ENCODE measurements around the gene KRT31.
A peak's percentile ranks its signal among the peaks of the same experiment; 100 is the strongest.
"Not testable (repeated sequence)": the region's sequence is repeated elsewhere in the genome, so short reads cannot be mapped to it uniquely, and the experiment has no call there.

Gene KRT31

DNA sequence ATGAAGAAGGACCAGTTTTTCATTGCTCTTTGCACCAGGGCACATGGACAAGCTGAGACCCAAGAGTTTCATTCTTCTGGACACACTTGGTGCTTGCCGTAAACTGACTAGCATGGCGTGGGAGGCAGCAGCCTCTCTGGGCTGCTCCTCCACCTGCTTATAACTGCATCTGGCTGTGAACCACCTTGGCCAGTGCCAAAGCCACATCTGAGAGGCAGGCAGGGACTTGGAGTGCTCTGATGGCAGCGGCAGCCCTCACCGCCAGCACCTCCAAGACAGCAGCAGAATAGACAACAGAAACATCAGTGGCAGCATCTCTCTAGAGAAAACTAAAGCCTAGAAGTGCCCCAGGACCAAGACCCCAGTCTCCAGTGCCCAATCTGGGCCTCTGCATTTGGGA is 22.3 kb upstream of the KRT31 start:
- no peak overlapping the region for H3K4me3 ChIP-seq (ENCODE audit: low read length)
- DNase-seq (ENCODE audit: low read depth, low spot score) = peak; percentile 12

DNA sequence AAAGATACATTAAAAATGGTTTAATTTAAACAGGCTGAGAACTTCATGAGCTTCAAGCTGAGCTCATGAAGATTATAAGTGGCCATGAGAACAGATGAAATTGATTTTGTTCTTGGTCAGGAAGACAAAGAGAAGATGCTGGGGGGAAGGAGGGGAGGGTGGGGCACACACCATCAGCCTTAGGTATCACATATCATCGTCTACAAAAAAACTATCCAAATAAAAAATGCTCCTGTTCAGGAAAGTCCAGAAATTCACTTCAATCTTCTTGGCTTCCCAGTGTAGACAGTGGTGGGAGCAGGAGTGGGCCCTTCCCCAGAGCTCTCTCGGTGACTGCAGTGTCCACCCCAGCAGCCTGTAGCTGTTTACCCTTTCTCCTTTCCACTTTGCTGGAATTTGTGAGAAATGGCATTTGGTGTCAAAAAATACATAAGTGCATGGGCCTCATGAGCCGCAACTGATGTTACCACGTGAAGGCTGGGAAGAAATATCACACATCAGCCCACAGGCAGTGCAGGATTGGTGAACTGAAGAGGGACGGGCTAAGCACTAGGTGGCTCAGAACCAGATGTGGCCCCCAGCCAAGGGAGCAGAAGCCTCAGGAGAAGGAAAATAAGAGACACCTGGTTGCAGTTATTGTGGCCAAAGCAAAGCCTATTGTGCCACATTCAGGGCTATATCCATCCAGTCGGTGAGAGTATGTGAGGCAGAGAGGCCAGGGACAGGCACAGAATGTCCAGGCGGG is 20.9 kb upstream of the KRT31 start:
- no peak for DNase-seq (ENCODE audit: low read depth, low spot score)
- no peak overlapping the region for H3K4me3 ChIP-seq (ENCODE audit: low read length)

DNA sequence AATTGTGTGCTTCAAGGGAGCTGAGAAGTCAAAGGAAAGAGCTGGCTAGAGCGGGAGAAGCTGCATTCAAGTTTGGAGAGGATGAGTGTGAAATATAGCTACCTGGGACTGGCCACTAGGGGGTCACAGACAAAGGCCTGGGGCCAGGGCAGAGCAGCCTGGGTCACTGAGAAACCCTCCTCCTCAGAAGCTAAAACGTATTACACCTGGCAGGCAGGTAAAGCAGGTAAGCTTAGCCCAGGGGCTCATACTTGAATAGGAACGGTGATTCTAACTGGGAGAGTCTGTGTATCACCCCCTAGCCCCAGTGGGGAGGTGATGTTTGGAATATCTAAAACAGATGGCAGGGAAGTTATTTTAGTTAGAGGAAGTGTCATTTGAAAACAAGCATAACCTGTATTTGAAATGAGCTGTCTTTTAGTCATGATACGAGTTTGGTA is 20.2 kb upstream of the KRT31 start:
- no peak overlapping the region for H3K4me3 ChIP-seq (ENCODE audit: low read length)
- DNase-seq (ENCODE audit: low read depth, low spot score) = no peak

DNA sequence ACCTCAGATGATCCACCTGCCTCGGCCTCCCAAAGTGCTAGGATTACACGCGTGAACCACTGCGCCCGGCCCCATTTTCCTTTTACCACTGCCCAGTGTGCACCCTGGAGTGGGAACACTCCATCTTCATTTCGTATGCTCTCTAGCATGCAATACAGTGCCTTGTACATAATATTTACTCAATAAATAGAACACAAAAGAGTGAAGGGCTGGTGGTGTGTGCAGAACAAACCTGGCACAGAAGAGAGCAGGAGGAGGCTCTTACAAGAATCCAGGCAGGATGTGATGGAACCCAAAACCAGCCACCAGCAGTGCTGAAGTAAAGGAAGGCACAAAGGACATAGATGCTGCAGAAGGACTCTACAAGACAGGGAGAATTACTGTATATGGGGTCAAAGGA is 19.7 kb upstream of the KRT31 start:
- no peak overlapping the region for H3K4me3 ChIP-seq (ENCODE audit: low read length)

DNA sequence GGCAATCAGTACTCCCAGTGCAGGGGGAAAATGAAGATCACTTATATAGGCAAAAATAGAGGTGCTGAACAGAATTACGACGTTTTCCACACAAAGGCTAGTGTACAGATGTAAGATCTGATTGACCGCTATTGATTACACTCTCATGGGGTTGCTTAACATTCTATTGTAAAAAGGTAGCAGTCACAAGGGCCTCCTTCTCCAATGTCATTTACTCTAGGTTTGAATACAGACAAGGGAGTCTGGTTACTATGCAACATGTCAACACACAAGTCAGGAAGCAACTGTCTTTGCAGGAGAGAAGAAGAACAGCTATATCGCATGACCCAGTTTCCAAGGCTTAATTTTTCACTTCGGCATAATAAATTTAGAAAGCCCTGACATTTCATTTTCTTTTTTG is 19.1 kb upstream of the KRT31 start:
- no peak overlapping the region for H3K4me3 ChIP-seq (ENCODE audit: low read length)
- no peak for DNase-seq (ENCODE audit: low read depth, low spot score)

More for the DNA sequence above, 19.7 kb upstream of the KRT31 start:
- DNase-seq (ENCODE audit: low read depth, low spot score) = no peak

DNA sequence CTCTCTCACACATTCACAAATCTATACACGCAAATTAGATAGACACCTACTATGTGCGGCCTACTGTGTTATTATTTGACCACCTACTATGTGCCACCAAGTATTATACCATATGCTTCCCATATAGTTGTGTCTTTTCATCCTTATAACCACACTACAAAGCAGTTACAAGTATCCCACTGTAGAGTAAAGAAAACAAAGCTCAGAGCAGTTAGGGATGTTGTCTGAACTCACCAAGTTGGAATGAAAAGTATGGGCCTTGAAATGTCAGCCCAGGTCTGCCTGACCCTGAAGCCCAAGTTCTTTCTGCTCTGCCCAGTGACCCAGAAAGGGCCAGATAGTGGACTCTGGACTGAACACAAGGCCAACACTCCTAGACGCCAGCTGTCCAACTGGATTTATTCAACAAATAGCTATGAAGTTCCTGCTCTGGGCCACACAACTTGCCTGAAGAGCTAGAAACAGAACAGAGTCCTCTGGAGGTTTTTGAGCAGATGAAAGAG is 18.5 kb upstream of the KRT31 start:
- no peak for DNase-seq (ENCODE audit: low read depth, low spot score)
- no peak overlapping the region for H3K4me3 ChIP-seq (ENCODE audit: low read length)

DNA sequence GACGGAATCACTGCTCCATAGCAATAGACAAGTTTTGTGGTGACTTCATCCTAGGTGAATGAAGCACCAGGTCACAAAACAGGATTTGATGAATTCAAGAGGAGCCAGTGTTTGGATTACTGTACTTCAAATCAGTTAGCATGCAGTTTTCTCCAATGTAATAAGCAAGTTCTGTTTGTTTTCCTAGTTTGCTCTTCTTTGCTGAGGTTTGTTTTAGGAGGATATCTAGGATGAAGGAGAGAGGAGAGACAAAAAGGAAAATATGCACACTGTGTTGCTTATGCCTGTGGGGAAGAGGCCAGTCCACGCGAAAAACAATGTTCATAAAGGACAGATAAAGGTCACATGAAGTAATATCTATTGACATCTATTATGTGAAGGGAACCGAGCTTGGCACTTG is 18.0 kb upstream of the KRT31 start:
- no peak for DNase-seq (ENCODE audit: low read depth, low spot score)
- no peak overlapping the region for H3K4me3 ChIP-seq (ENCODE audit: low read length)

DNA sequence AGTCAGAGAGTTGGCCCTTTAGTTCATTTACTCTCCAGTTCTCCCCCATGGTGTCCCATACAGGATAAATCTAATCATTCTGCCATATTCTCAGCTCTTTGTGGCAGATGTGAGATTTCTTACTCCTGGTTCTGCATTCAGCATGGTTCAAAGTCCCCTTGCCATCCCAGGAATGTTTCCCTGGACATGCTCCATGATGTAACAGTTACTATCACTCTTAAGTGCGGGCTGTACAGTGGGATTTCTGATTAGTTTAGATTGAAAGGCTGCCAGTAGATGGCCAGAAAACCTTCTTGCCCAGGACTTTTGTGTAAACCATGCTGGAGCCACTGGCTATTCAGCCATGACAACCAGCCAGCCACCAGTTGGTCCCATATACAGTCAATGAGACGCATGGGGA is 16.6 kb upstream of the KRT31 start:
- H3K4me3 ChIP-seq (ENCODE audit: low read length) = no peak overlapping the region
- no peak for DNase-seq (ENCODE audit: low read depth, low spot score)

DNA sequence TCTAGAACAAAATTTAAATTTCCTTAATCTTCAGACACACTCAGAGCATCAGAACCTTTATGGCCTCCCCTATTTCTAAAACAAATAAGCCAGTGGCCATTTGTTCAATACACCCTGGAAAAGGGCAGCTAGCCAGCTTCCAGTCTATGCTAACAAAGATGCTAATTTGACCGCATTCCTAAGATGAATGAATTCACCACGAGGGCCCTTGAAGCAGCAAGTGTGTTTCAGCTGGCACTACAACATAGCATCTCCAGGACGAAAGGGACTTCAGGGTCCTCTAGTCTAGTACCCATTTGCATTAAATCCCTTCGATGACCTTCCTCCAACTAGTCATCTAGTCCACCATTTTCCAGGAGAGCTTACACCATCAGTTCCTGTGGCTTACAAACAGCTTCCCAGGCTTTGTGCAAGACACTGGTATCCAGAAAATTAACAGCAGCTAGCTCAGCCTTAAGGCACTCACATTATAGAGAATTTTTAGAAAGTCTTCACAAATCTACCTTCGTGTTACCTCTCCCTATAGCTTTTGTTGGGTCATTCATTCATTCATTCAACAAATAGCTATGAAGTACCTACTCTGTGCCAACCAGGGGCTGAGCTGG is 16.0 kb upstream of the KRT31 start:
- no peak for DNase-seq (ENCODE audit: low read depth, low spot score)
- H3K4me3 ChIP-seq (ENCODE audit: low read length) = no peak overlapping the region

DNA sequence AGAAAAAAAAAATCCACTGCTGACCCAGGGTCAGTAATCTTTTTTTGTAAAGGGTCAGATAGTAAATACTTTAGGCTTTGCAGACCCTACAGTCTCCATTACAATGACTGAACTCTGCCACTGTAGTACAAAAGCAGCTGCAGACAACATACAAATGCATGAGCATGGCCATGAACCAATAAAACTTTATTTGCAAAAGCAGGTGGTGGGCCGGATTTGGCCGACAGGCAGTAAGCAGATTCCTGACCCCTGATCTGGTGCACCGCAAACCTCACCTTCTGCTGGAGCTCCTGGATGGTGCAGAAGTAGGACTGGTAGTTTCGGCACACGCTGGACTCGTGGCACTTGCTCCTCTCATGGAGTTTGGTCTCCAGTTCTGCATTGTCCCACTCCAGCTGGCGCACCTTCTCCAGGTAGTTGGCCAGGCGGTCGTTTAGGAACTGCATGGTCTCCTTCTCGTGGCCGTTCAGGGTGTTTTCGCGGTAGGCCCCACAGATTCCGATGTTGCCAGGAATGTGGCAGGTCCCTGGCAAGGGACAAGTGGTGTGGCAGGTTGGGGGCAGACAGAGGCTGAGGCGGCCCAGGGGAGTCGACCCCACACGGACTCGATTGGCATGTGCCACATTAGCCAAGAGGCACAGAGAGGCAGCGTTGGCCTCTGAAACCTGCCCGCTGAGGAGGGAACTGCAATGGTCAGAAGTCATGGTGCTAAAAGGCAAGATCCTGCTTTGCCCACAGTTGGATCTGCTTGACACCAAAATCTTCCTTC is 13.8 kb upstream of the KRT31 start:
- H3K4me3 ChIP-seq (ENCODE audit: low read length) = no peak overlapping the region
- DNase-seq (ENCODE audit: low read depth, low spot score) = no peak

DNA sequence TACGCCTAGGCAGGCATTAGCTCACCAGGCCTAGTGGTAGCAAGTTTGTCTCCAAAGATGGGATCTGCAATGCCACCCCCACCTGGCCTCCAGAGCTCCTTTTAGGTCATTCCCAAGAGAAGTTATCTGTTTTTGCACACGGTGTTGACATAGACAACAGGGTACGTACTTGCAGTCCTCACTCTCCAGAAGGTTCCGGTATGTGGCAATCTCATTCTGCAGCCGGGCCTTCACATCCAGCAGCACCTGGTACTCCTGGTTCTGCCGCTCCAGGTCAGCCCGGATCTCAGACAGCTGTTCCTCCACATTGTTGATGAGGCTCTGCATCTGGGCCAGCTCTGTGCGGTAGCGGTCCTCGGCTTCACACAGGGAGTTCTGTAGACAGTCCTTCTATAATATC is 9.8 kb upstream of the KRT31 start:
- no peak for DNase-seq (ENCODE audit: low read depth, low spot score)

DNA sequence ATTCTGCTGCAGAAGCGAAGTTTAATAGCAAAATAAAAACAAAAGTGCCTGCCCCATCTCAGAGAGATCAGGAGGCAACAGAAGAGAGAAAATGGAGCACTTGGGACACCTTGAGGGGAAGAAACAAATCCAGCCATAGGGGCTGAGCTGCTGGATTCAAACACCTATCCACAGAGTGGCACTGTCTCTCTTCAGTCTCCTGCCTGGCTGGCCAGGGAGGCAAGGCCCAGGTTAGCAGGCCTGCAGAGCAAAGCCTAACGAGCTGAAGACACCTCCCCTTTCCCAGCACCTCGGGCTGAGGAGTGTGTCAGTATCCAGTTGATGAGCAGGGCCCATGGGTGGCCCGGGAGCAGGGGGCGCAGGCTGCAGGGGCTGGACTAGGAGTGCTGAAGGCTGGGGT is 8.8 kb upstream of the KRT31 start:
- DNase-seq (ENCODE audit: low read depth, low spot score) = no peak
- H3K4me3 ChIP-seq (ENCODE audit: low read length) = no peak overlapping the region

More for the DNA sequence above, 9.8 kb upstream of the KRT31 start:
- no peak overlapping the region for H3K4me3 ChIP-seq (ENCODE audit: low read length)

DNA sequence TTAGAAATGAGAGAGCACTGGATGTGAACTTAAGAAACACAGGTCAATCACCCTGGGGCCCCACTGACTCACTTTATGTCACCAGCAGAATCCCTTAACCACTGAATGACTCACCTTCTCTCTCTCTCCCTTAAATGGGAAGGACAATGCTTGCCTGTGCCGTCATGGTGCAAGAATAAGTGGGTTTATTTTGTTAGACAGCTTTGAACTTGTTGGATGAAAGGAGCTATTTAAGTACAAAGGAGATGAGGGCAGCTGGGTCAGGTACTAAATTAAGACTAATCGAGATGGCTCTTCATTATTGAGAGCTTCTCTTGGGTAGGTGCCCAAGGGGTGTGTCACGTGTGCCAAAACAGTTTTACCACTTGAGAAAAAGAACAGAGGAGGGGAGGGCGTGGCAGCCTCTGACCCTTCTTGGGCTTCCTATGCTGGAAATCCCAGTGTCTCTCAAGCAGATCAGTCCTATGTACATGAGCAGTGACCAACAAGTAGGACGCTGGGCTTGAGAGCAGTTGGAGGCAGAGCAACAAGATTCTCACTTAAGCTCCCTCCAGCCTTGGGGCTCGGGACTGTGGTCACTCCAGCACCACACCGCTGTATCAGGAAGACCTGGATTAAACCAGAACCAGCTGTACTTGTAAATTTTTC is 6.7 kb upstream of the KRT31 start:
- DNase-seq (ENCODE audit: low read depth, low spot score) = no peak
- H3K4me3 ChIP-seq (ENCODE audit: low read length) = no peak overlapping the region

DNA sequence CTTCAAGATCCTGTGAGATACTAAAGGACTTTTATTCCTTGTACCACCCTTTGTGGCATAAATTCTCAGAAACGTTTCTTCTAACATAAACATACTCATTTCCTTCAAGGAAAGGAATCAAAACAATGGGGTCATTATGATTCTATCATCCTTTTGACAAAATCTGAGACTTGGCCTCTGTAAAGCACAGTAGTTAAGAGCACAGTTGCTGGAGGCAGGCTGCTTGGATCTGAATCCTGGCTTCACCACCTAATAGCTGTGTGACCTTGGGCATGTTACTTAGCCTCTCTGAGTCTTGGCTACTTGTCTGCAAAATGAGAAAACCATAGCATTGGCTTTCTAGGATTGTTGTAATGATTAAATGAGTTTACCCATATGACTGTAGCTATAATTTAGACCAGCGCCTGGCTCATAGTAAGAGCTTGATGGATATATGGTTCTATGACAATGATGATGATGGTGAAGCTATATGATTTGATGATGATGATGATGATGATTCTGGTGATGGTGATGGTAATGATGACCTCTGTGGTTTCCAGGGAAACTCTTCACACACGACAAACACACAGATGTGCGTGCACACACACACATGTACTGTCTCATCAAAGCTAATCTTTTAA is 6.1 kb upstream of the KRT31 start:
- no peak overlapping the region for H3K4me3 ChIP-seq (ENCODE audit: low read length)
- DNase-seq (ENCODE audit: low read depth, low spot score) = no peak

DNA sequence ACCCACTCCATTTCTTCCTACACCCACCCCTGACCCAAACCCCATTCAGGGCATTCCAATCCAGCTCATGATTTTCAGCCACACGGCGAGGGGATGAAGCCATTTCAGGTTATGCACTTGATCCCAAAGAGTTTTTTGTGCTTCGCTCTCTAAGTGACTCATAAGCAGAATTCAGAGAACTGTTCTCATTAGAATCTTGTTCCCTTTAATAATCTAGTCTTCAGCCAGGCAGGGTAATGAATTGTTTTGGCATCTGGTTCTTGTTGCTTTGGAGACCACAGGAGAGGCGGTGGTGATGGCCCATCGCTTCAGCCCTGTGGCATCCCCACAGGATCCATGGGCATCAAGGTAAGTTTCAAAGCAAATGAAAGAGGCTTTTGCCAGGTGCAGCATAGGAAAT is 4.8 kb upstream of the KRT31 start:
- DNase-seq (ENCODE audit: low read depth, low spot score) = no peak
- no peak overlapping the region for H3K4me3 ChIP-seq (ENCODE audit: low read length)

DNA sequence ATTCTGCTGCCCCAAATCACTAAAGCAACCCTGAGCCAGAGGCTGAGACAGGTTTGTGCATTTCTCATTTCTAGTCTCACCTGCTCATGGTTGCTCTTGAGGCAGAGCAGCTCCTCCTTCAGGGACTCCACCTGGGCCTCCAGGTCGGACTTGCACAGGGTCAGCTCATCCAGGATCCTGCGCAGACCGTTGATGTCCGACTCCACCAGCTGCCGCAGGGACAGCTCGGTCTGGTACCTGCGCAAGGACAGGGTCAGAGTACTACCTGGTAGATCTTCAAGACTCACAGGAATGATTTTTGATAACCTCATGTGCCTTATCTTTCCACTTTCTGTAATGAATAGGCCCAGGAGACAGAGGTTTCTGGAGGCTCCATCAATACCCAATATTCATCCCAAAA is 1.1 kb downstream of the KRT31 start:
- DNase-seq (ENCODE audit: low read depth, low spot score) = no peak
- H3K4me3 ChIP-seq (ENCODE audit: low read length) = no peak overlapping the region

DNA sequence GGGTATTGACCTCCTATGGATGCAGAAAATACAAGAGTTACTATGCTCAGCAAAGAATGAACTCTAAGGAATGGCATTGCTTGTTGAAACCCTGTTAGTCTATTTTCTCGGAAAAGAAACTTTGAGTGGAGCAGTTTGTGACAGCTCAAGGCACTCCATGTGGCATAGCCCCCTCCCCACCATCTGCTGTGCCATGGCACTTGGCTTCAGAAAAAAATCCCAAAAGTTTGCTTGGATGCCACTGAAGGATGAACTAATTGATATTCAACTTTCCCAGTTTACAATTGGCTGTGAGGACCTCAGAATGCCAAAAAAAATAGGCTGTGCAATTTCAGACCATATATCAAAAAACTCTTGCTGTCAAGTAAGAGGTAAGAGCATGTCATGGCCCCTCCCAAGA is 1.8 kb downstream of the KRT31 start:
- no peak overlapping the region for H3K4me3 ChIP-seq (ENCODE audit: low read length)
- DNase-seq (ENCODE audit: low read depth, low spot score) = no peak

DNA sequence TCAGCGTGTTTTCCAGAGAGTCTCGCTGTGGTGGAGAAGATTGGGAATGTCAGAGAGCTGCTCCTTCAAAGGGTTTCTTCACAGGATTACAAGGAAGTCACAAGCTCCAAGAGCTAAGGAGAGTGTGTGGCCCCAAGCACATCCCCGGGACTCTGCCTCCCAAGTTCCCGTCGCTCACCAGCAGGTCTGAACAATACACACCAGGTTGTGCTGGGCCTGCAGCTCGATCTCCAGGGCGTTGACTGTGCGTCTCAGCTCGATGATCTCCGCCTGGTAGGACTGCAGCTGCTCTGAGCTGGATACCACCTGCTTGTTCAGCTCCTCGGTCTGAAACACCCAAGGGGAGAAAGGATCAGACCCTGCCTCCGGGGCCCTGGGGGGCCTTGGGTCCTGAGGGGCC is 2.4 kb downstream of the KRT31 start:
- not testable (repeated sequence) for H3K4me3 ChIP-seq (ENCODE audit: low read length); DNase-seq (ENCODE audit: low read depth, low spot score)

DNA sequence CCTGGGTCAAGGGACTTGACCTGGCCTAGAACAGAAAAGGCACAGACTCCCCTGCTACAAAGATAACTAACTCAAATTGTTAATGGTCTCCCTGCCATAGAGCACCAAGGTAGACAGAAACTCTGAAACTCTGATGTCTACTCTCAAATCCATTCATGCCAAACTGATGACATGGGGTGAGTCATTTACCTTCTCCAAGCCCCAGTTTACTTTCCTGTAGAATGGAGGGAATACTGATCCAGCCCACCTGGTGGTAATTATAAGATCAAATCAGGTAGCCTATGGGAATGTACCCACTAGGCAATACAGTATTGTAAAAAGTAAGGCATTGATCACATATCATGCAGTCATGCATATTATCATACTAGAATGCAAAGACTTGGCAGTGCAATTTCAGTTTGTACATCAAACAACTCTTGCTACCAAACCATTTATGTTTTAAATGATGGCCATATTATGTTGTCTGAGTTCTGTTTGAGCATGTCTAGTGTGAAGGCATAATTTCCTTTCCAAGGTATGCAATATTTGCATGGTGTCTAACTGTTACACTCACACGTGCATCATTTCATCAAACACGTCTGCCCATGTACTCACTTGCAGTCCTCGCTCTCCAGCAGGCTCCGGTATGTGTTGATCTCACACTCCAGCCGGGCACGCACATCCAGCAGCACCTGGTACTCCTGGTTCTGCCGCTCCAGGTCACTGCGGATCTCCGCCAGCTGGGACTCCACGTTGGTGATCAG is 3.0 kb downstream of the KRT31 start:
- H3K4me3 ChIP-seq (ENCODE audit: low read length) = no peak overlapping the region
- DNase-seq (ENCODE audit: low read depth, low spot score) = no peak
